Smooth muscle cell of the pulmonary artery (primary cell): ENCODE results near the gene RPL12. TPM values are rescaled to one million over a fixed set of nuclear protein-coding genes. Genes with fewer than 3 reads are reported as not detected.

Experiments
- total RNA-seq: library from RNA; depleted of rRNA; stranded (reverse); fragments of >200 nt; gene quantifications from 2 replicates; pipeline ENCODE4 v1.2.3, GENCODE V29; 2014

RPL12 gene
- 754 and 768 TPM in 2 replicates for total RNA-seq

DNA sequence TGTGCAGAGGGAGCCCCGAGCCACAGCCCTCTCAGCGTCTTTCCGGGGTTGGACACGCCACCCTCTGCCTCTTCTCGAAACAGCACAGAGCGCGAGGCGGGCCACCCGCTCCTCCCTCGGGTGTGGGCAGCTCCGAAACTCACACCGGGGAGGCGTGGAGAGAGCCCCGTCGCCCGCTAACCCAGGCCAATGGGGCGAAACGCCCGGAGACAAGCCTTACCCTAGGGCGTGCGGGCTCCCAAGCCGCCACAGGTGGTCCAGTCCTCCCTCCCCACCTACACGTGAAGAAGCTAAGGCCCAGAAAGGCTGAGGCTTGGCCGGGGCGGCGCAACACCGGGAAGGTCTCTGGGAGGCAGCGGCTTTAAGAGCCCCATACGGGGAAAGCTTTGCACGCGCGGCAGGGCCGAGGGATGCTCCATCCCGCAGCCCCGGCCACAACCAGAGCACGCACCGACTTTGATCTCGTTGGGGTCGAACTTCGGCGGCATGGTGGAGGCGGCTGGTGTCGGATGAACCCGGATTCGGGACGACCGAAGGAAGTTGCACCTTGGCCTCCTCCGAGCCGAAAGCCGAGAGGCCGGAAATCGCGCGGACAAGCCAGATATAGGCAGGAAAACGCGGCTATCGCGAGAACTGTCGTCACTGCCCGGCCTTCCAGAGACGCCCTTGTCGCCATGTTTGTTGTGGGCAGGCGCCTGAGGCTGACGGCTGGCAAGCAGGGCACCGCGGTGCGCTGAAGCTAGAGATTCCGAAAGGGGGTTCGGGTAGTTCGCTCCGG is at the start of gene RPL12, which contains the start of gene LRSAM1:
RPL12 (minus strand) TSS at position 577 of the 778 bp plus-strand sequence; CDS start at position 488, 89 bp downstream.
LRSAM1 (plus strand) TSS at position 681 of the 778 bp plus-strand sequence. CDS start 3,018 bp downstream, outside the sequence.

DNA sequence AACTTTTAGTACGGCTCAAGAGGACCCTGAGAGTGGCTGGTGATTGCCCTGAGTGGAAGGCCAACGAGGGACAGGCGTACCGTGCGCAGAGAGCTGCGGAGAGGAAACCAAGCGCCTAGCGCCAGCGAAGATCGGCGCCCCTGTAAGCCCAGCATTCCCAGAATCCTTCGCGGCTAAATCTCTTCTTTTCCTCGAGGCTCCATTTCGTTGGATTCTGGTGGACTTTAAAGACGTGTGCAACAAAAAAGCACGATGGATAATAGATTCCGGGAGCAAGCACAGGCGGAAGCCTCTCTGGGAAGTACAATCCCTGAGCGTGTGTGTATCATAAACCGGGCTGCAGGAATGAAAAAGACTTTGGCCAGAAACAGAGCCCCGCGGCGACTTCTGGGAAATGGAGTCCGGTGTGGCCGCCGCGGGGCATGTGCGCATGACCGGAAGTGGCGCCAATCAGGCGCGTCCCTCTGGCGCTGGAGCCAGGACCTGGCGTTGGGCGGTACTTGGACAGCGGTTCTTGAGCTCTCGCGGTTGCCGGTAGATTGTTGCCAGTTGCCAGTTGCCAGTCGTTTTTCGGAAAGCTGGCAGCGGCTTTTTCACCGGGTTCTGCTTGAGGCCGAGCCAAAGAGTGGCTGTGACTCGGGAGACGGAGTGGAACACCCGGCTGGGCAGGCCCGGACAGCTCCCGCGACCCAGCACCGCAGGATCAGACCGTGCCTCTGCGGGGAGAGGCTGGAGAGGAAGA is 27.1 kb downstream of the RPL12 start, which contains the start of gene ZNF79:
ZNF79 (plus strand) TSS at position 449 of the 742 bp plus-strand sequence. CDS start 406 bp downstream, outside the sequence.

Other genes starting within 250 kb of the RPL12 start
- gene GARNL3, start 186.6 kb downstream of the RPL12 start, total RNA-seq: 6.2 and 8.8 TPM in 2 replicates
- 8.9 and 9.3 TPM in 2 replicates for gene SLC2A8, start 54.2 kb downstream of the RPL12 start, total RNA-seq
- 8.6 and 11.6 TPM in 2 replicates for gene ZNF79, start 27.0 kb downstream of the RPL12 start, total RNA-seq
- 16.0 and 16.9 TPM in 2 replicates for gene LRSAM1, start 104 bp upstream of the RPL12 start, total RNA-seq
- gene STXBP1, start 160.9 kb upstream of the RPL12 start, total RNA-seq: 43.6 and 46.2 TPM in 2 replicates